IMR-90 (cell line): ENCODE measurements around the gene C20orf202. TPM values are rescaled to one million over a fixed set of nuclear protein-coding genes. Genes with fewer than 3 reads are reported as not detected.

Source experiments
- ATAC-seq: fragments of 200-7000 bp; cut with Tn5 transposase; 2 replicates; pipeline ENCODE4 v1.9.1; 2020; ENCODE audit warnings: low read depth, mild to moderate bottlenecking, moderate library complexity
- BruUV-seq: library from RNA; stranded (reverse); fragments of 400-500 nt; replicated peaks from 2 replicates; lab custom pipeline; 2021; lab: Mats Ljungman, UMichigan
- CTCF ChIA-PET: fragments of 300-600 bp; formaldehyde crosslinking; extraction: SDS; loops from one replicate; lab custom pipeline; 2021; ENCODE audit warnings: antibody characterized with exemption; lab: Yijun Ruan, JAX
- POLR2A ChIA-PET: fragments of 300-600 bp; sonication (Branson Sonifier 250); formaldehyde crosslinking; loops from one replicate; lab custom pipeline; 2022; ENCODE audit warnings: antibody characterized with exemption; ENCODE audit not compliant: unreplicated experiment; lab: Charles Lee
- DNase-seq: peaks from one replicate; pipeline ENCODE4 v3.0.0; 2013
- H2AFZ ChIP-seq: replicated peaks from 2 replicates; pipeline ENCODE3; 2013; ENCODE audit warnings: low read length, mild to moderate bottlenecking; ENCODE audit not compliant: poor library complexity
- H2AK5ac ChIP-seq: 2 replicates; pipeline ENCODE4 v1.6.1; 2013; ENCODE audit warnings: low read depth, low read length, inconsistent platforms
- H2AK9ac ChIP-seq: replicated peaks from 2 replicates; pipeline ENCODE3; 2013; ENCODE audit warnings: mild to moderate bottlenecking, low read depth, low read length, moderate library complexity; ENCODE audit not compliant: poor library complexity
- H2BK120ac ChIP-seq: 2 replicates; pipeline ENCODE4 v1.6.1; 2013; ENCODE audit warnings: low read depth, low read length, inconsistent platforms
- H2BK15ac ChIP-seq: 3 replicates; pipeline ENCODE4 v1.6.1; 2013; ENCODE audit warnings: low read depth, low read length, inconsistent platforms
- H2BK20ac ChIP-seq: 2 replicates; pipeline ENCODE4 v1.6.1; 2013; ENCODE audit warnings: low read depth, mild to moderate bottlenecking, inconsistent platforms, low read length, moderate library complexity
- H2BK5ac ChIP-seq: 2 replicates; pipeline ENCODE4 v1.6.1; 2013; ENCODE audit warnings: mild to moderate bottlenecking, low read depth, low read length, inconsistent platforms; ENCODE audit not compliant: poor library complexity, severe bottlenecking
- H3K14ac ChIP-seq: replicated peaks from 2 replicates; pipeline ENCODE4 v1.6.1; 2013; ENCODE audit warnings: low read depth, low read length, inconsistent platforms
- H3K18ac ChIP-seq: 2 replicates; pipeline ENCODE4 v1.6.1; 2013; ENCODE audit warnings: low read depth, low read length, control low read depth
- H3K23ac ChIP-seq: 2 replicates; pipeline ENCODE4 v1.6.1; 2013; ENCODE audit warnings: low read depth, low read length, inconsistent platforms
- H3K27ac ChIP-seq: 2 replicates; pipeline ENCODE4 v1.5.1; 2013; ENCODE audit warnings: mild to moderate bottlenecking, control low read depth, low read length; ENCODE audit not compliant: insufficient read depth
- H3K27me3 ChIP-seq: 2 replicates; pipeline ENCODE4 v1.6.1; 2013; ENCODE audit warnings: low read length; ENCODE audit not compliant: control insufficient read depth, insufficient read depth
- H3K36me3 ChIP-seq: 2 replicates; pipeline ENCODE4 v1.6.1; 2013; ENCODE audit warnings: low read length, mixed read lengths; ENCODE audit not compliant: control insufficient read depth, insufficient read depth
- H3K4ac ChIP-seq: 2 replicates; pipeline ENCODE4 v1.6.1; 2013; ENCODE audit warnings: low read depth, low read length, inconsistent platforms
- H3K4me1 ChIP-seq: 2 replicates; pipeline ENCODE4 v1.6.1; 2013; ENCODE audit warnings: low read length, mixed read lengths; ENCODE audit not compliant: control insufficient read depth, insufficient read depth
- H3K4me2 ChIP-seq: 2 replicates; pipeline ENCODE4 v1.6.1; 2013; ENCODE audit warnings: low read depth, mild to moderate bottlenecking, control low read depth, low read length, moderate library complexity
- H3K4me3 ChIP-seq: 2 replicates; pipeline ENCODE4 v1.5.1; 2013; ENCODE audit warnings: low read depth, mild to moderate bottlenecking, control low read depth, low read length, moderate library complexity; ENCODE audit not compliant: insufficient read depth
- H3K56ac ChIP-seq: 2 replicates; pipeline ENCODE4 v1.6.1; 2013; ENCODE audit warnings: low read length, inconsistent platforms; ENCODE audit not compliant: insufficient read depth; ENCODE audit errors: extremely low read depth
- H3K79me1 ChIP-seq, 2 experiments: 2 replicates each; pipeline ENCODE4 v1.6.1; 2013; ENCODE audit warnings: low read length in 2 of 2, inconsistent platforms in 1 of 2, low read depth in 1 of 2
- H3K9ac ChIP-seq: 2 replicates; pipeline ENCODE4 v1.6.1; 2013; ENCODE audit warnings: low read depth, low read length, control low read depth
- H3K9me1 ChIP-seq: 2 replicates; pipeline ENCODE4 v1.6.1; 2013; ENCODE audit warnings: low read length, inconsistent platforms; ENCODE audit not compliant: insufficient read depth
- H3K9me3 ChIP-seq: 2 replicates; pipeline ENCODE4 v1.6.1; 2013; ENCODE audit warnings: low read length; ENCODE audit not compliant: control insufficient read depth, insufficient read depth
- H4K20me1 ChIP-seq: 2 replicates; pipeline ENCODE4 v1.6.1; 2013; ENCODE audit warnings: low read length, inconsistent platforms; ENCODE audit not compliant: insufficient read depth
- H4K5ac ChIP-seq: 2 replicates; pipeline ENCODE4 v1.6.1; 2013; ENCODE audit warnings: mild to moderate bottlenecking, low read depth, low read length, control low read depth
- H4K8ac ChIP-seq, 2 experiments: 2 replicates each; pipeline ENCODE4 v1.6.1; 2013; ENCODE audit warnings: low read depth in 2 of 2, low read length in 2 of 2, control low read depth in 1 of 2, inconsistent platforms in 1 of 2
- H4K91ac ChIP-seq: 2 replicates; pipeline ENCODE4 v1.6.1; 2013; ENCODE audit warnings: low read depth, low read length, inconsistent platforms; ENCODE audit not compliant: insufficient read depth
- BHLHE40 ChIP-seq: fragments of 150-350 bp; IDR thresholded peaks from 2 replicates; pipeline ENCODE4 v1.6.1; 2016; ENCODE audit warnings: mild to moderate bottlenecking, low read depth, low read length
- CEBPB ChIP-seq: IDR thresholded peaks from 2 replicates; pipeline ENCODE4 v1.6.1; 2012; ENCODE audit warnings: low read depth, low read length, improper control_type of control experiment
- CHD1 ChIP-seq: IDR thresholded peaks from 2 replicates; pipeline ENCODE4 v1.6.1; 2012; ENCODE audit warnings: low read depth, low read length, improper control_type of control experiment
- CTCF ChIP-seq: conservative IDR thresholded peaks from 2 replicates; pipeline ENCODE4 v1.5.1; 2012; ENCODE audit warnings: mild to moderate bottlenecking, low read depth, low read length, improper control_type of control experiment
- ELK1 ChIP-seq: fragments of 150-350 bp; IDR thresholded peaks from 2 replicates; pipeline ENCODE4 v1.6.1; 2016; ENCODE audit warnings: low read depth, mild to moderate bottlenecking, low read length, moderate library complexity, borderline replicate concordance
- FOS ChIP-seq: fragments of 150-350 bp; IDR thresholded peaks from 2 replicates; pipeline ENCODE4 v1.6.1; 2016; ENCODE audit warnings: low read depth, low read length
- MAFK ChIP-seq: IDR thresholded peaks from 2 replicates; pipeline ENCODE4 v1.6.1; 2012; ENCODE audit warnings: low read depth, low read length, improper control_type of control experiment
- MAZ ChIP-seq: IDR thresholded peaks from 2 replicates; pipeline ENCODE4 v1.6.1; 2012; ENCODE audit warnings: low read depth, mild to moderate bottlenecking, low read length, improper control_type of control experiment, moderate library complexity, borderline replicate concordance
- MXI1 ChIP-seq: IDR thresholded peaks from 2 replicates; pipeline ENCODE4 v1.6.1; 2012; ENCODE audit warnings: low read depth, mild to moderate bottlenecking, low read length, moderate library complexity, borderline replicate concordance
- NFE2L2 ChIP-seq: fragments of 150-350 bp; IDR thresholded peaks from 2 replicates; pipeline ENCODE4 v1.6.1; 2016; ENCODE audit warnings: low read depth, mild to moderate bottlenecking, low read length
- POLR2A ChIP-seq: IDR thresholded peaks from 2 replicates; pipeline ENCODE4 v1.6.1; 2012; ENCODE audit warnings: mild to moderate bottlenecking, low read depth, low read length
- RAD21 ChIP-seq: IDR thresholded peaks from 2 replicates; pipeline ENCODE4 v1.6.1; 2012; ENCODE audit warnings: low read length, improper control_type of control experiment
- RCOR1 ChIP-seq: IDR thresholded peaks from 2 replicates; pipeline ENCODE4 v1.6.1; 2012; ENCODE audit warnings: mild to moderate bottlenecking, low read length, improper control_type of control experiment; ENCODE audit not compliant: insufficient replicate concordance
- RFX5 ChIP-seq: IDR thresholded peaks from 2 replicates; pipeline ENCODE4 v1.8.0; 2012; ENCODE audit warnings: low read depth, mild to moderate bottlenecking, low read length, moderate library complexity
- SMC3 ChIP-seq: fragments of 150-350 bp; IDR thresholded peaks from 2 replicates; pipeline ENCODE4 v1.6.1; 2016; ENCODE audit warnings: low read depth, mild to moderate bottlenecking, antibody characterized with exemption, low read length, moderate library complexity
- USF2 ChIP-seq: fragments of 150-350 bp; IDR thresholded peaks from 2 replicates; pipeline ENCODE4 v1.6.1; 2017; ENCODE audit warnings: mild to moderate bottlenecking, antibody characterized with exemption, low read length, low read depth
- WGBS, 2 experiments: methylation state at CpG; one replicate each; pipeline versions ENCODE4 v1.1.5 to v1.1.7; 2013; ENCODE audit warnings: missing lambda C conversion rate in 2 of 2; ENCODE audit not compliant: insufficient read length in 1 of 2; ENCODE audit errors: extremely low coverage in 2 of 2; 5-methylcytosine and 5-hydroxymethylcytosine counted together
- dilution Hi-C: fragments of 300-500 bp; cut with HindIII; formaldehyde crosslinking; loops from one replicate; pipeline ENCODE4 v1.14.3; 2018; ENCODE audit warnings: low sequenced_read_pairs; ENCODE audit not compliant: unreplicated experiment
- in situ Hi-C: fragments of 300-500 bp; cut with MboI; formaldehyde crosslinking; loops from 3 replicates; pipeline ENCODE4 v1.14.3; 2019; ENCODE audit warnings: low sequenced_read_pairs, inconsistent platforms, mixed read lengths
- intact Hi-C: fragments of 100-400 bp; cut with micrococcal nuclease; formaldehyde crosslinking; loops from 2 replicates; pipeline ENCODE4 v1.10.0; 2022
- polyA plus RNA-seq, 3 experiments: library from polyadenylated mRNA; depleted of rRNA; stranded (reverse); fragments of >200 nt; gene quantifications; 2 replicates each; pipeline ENCODE4 v1.2.3, GENCODE V29; 2012; ENCODE audit warnings: low replicate concordance in 1 of 3
- total RNA-seq: library from RNA; depleted of rRNA; stranded (reverse); fragments of >200 nt; gene quantifications from 2 replicates; pipeline ENCODE4 v1.2.3, GENCODE V29; 2012

The C20orf202 gene
- total and polyA plus RNA-seq, 2 of the 4 experiments (the other 2 are of a cell fraction): not detected

GRCh38 chr20:1160496-1160895 is 42.8 kb upstream of the C20orf202 start:
- no peak overlapping the region for H3K56ac ChIP-seq
- in situ Hi-C loops (no loop called here), dilution Hi-C loops (no loop called here), intact Hi-C loops (no loop called here)
- ATAC-seq: no peak
- H2BK5ac ChIP-seq: no peak overlapping the region
- no peak overlapping the region for H3K23ac ChIP-seq
- H4K20me1 ChIP-seq: peaks cover 8% of the 10 kb centered on the region; the same call in 1 of the 2 replicates
- H2AK5ac ChIP-seq: no peak overlapping the region
- DNase-seq: no peak
- no peak overlapping the region for H3K27ac ChIP-seq
- no peak overlapping the region for H4K5ac ChIP-seq
- TF ChIP-seq MXI1 (no peak), RAD21 (no peak), CHD1 (no peak), MAZ (no peak), FOS (no peak), BHLHE40 (no peak), RCOR1 (no peak), USF2 (no peak), SMC3 (no peak), CEBPB (no peak), ELK1 (no peak), CTCF (no peak), RFX5 (no peak), POLR2A (no peak), NFE2L2 (no peak), MAFK (no peak)
- no peak overlapping the region for H3K4me3 ChIP-seq
- H2BK15ac ChIP-seq: no peak overlapping the region
- H3K14ac ChIP-seq: no peak overlapping the region
- H3K4me2 ChIP-seq: no peak overlapping the region
- H3K9me1 ChIP-seq: peaks cover 12% of the 10 kb centered on the region
- no TSS peak for BruUV-seq
- no peak overlapping the region for H3K18ac ChIP-seq
- WGBS, 2 experiments: 95% methylated on average over 5 of the region's 10 CpGs; no CpG with 5 or more reads in 1 of the 2 experiments
- H3K9ac ChIP-seq: no peak overlapping the region
- no peak overlapping the region for H4K91ac ChIP-seq
- no peak overlapping the region for H2BK120ac ChIP-seq
- H3K79me1 ChIP-seq: peaks cover 3 to 16% of the 10 kb centered on the region in 2 experiments; a peak in 3 of 4 replicates
- no peaks in the 10 kb centered on the region for H3K4me1 ChIP-seq
- peaks cover 45% of the 10 kb centered on the region for H3K36me3 ChIP-seq
- POLR2A ChIA-PET: no interaction called here
- peak overlapping the region; percentile 61 for H2AK9ac ChIP-seq
- no peak overlapping the region for H3K4ac ChIP-seq
- no peaks in the 10 kb centered on the region for H3K27me3 ChIP-seq
- CTCF ChIA-PET: interaction anchor here (0.6 kb wide), 1 partner anchor 94 kb away, joined by 3 read pairs; no protein-coding TSS in a partner anchor
- no peak overlapping the region for H4K8ac ChIP-seq
- no peaks in the 10 kb centered on the region for H3K9me3 ChIP-seq
- no peak overlapping the region for H2BK20ac ChIP-seq
- H2AFZ ChIP-seq: no peak overlapping the region
